CD14-positive monocyte (primary cell): Measurements from ENCODE around the gene STK32B. TPM values are rescaled to one million over a fixed set of nuclear protein-coding genes. Genes with fewer than 3 reads are reported as not detected.

ENCODE experiments used
- DNase-seq, 3 donors: peaks; one replicate each; pipeline ENCODE4 v3.0.0-alpha.2; 2011 to 2022
- H2AFZ ChIP-seq: 2 replicates; pipeline ENCODE4 v1.6.0; 2012; ENCODE audit warnings: mild to moderate bottlenecking, low read depth, low read length, inconsistent platforms; ENCODE audit not compliant: insufficient read depth, poor library complexity, severe bottlenecking
- H3K27ac ChIP-seq, 2 donors: 1 replicate in 1 of 2; 2 replicates in 1 of 2; pipeline ENCODE4 v1.5.1; 2012 to 2013; ENCODE audit warnings: low read length in 2 of 2, control low read depth in 1 of 2, inconsistent platforms in 1 of 2, low read depth in 1 of 2, mild to moderate bottlenecking in 1 of 2
- H3K27me3 ChIP-seq, 2 donors: one replicate each; pipeline versions ENCODE4 v1.6.0 to v1.6.1; 2011 to 2013; ENCODE audit warnings: low read length in 2 of 2; ENCODE audit not compliant: control insufficient read depth in 2 of 2, insufficient read depth in 2 of 2
- H3K36me3 ChIP-seq, 2 donors: replicated peaks in 1 of 2; 1 replicate in 1 of 2; 2 replicates in 1 of 2; pipeline versions ENCODE4 v1.5.1 to v1.6.1; 2012 to 2013; ENCODE audit warnings: low read length in 2 of 2, control low read depth in 1 of 2, inconsistent platforms in 1 of 2, mild to moderate bottlenecking in 1 of 2; ENCODE audit not compliant: insufficient read depth in 2 of 2, control insufficient read depth in 1 of 2
- H3K4me1 ChIP-seq, 2 donors: 1 replicate in 1 of 2; 2 replicates in 1 of 2; pipeline versions ENCODE4 v1.5.1 to v1.6.1; 2012 to 2013; ENCODE audit warnings: low read length in 2 of 2, control low read depth in 1 of 2, inconsistent platforms in 1 of 2, mild to moderate bottlenecking in 1 of 2, moderate library complexity in 1 of 2; ENCODE audit not compliant: insufficient read depth in 2 of 2, control insufficient read depth in 1 of 2
- H3K4me2 ChIP-seq: replicated peaks from 2 replicates; pipeline ENCODE3; 2012; ENCODE audit warnings: low read length, moderate library complexity, mild to moderate bottlenecking; ENCODE audit not compliant: poor library complexity, severe bottlenecking; ENCODE audit errors: extremely low read depth
- H3K4me3 ChIP-seq, 3 experiments: fragments of 200-600 bp in 1 of 3; sonication (generic) in 1 of 3; replicated peaks in 1 of 3; 1 replicate in 2 of 3; 2 replicates in 1 of 3; pipeline ENCODE4 v1.5.1; 2011 to 2013; ENCODE audit warnings: low read length in 3 of 3, mild to moderate bottlenecking in 3 of 3, control low read depth in 2 of 3, low read depth in 2 of 3, inconsistent platforms in 1 of 3, moderate library complexity in 1 of 3
- H3K79me2 ChIP-seq: 2 replicates; pipeline ENCODE4 v1.6.0; 2012; ENCODE audit warnings: mild to moderate bottlenecking, control low read depth, inconsistent platforms, low read length, moderate library complexity; ENCODE audit not compliant: insufficient read depth
- H3K9ac ChIP-seq: 2 replicates; pipeline ENCODE4 v1.6.0; 2017; ENCODE audit warnings: low read length, mild to moderate bottlenecking; ENCODE audit not compliant: insufficient read depth, poor library complexity, severe bottlenecking
- H3K9me3 ChIP-seq, 2 donors: replicated peaks in 1 of 2; 1 replicate in 1 of 2; 2 replicates in 1 of 2; pipeline versions ENCODE4 v1.5.1 to v1.6.1; 2012 to 2013; ENCODE audit warnings: low read length in 2 of 2, control low read depth in 1 of 2; ENCODE audit not compliant: control insufficient read depth in 1 of 2, insufficient read depth in 1 of 2
- H4K20me1 ChIP-seq: 2 replicates; pipeline ENCODE4 v1.6.0; 2012; ENCODE audit warnings: mild to moderate bottlenecking, low read length, control low read depth, moderate library complexity; ENCODE audit not compliant: insufficient read depth
- H3K27ac Mint-ChIP-seq, 7 donors: one replicate each; pipeline ENCODE4 v1.8.0; 2020; ENCODE audit warnings: mild to moderate bottlenecking in 7 of 7, mixed read lengths in 7 of 7, moderate library complexity in 6 of 7, inconsistent platforms in 2 of 7
- H3K27me3 Mint-ChIP-seq, 3 donors: one replicate each; pipeline ENCODE4 v1.8.0; 2021 to 2022; ENCODE audit warnings: low read depth in 3 of 3, mild to moderate bottlenecking in 3 of 3, mixed read lengths in 3 of 3, moderate library complexity in 3 of 3, inconsistent platforms in 1 of 3
- H3K36me3 Mint-ChIP-seq, 2 donors: one replicate each; pipeline ENCODE4 v1.8.0; 2020; ENCODE audit warnings: mixed read lengths in 2 of 2, inconsistent platforms in 1 of 2, mild to moderate bottlenecking in 1 of 2
- H3K4me1 Mint-ChIP-seq: one replicate; pipeline ENCODE4 v1.8.0; 2020; ENCODE audit warnings: mild to moderate bottlenecking, mixed read lengths
- H3K4me3 Mint-ChIP-seq, 2 donors: one replicate each; pipeline ENCODE4 v1.8.0; 2020; ENCODE audit warnings: mild to moderate bottlenecking in 2 of 2, mixed read lengths in 2 of 2, moderate library complexity in 1 of 2
- H3K9me3 Mint-ChIP-seq, 7 donors: one replicate each; pipeline ENCODE4 v1.8.0; 2020 to 2022; ENCODE audit warnings: mixed read lengths in 7 of 7, mild to moderate bottlenecking in 6 of 7, moderate library complexity in 6 of 7, inconsistent platforms in 2 of 7
- WGBS: methylation state at CpG from one replicate; pipeline ENCODE4 v1.1.5; 2013; ENCODE audit warnings: missing lambda C conversion rate; ENCODE audit not compliant: insufficient coverage; 5-methylcytosine and 5-hydroxymethylcytosine counted together
- intact Hi-C, 2 donors: fragments of 100-400 bp; cut with micrococcal nuclease; formaldehyde crosslinking; loops; one replicate each; pipeline versions ENCODE4 v1.15.0 to v1.15.1; 2023
- polyA plus RNA-seq, 3 donors: library from polyadenylated mRNA; depleted of rRNA in 1 of 3; unstranded in 2 of 3; stranded (reverse) in 1 of 3; fragments of 300-500 nt in 2 of 3; fragments of >200 nt in 1 of 3; fragmentation: Illumina TruSeq in 2 of 3; gene quantifications; 1 replicate in 2 of 3; 2 replicates in 1 of 3; pipeline ENCODE4 v1.2.3, GENCODE V29; 2012 to 2021
- TF ChIP-seq, protein P1 (sequence below): fragments of 200-600 bp; IDR thresholded peaks from one replicate; pipeline ENCODE4 v1.8.0; 2022; ENCODE audit warnings: antibody characterized with exemption, mild to moderate bottlenecking

Gene STK32B
- polyA plus RNA-seq, 3 donors: 0.61 to 1.7 (median 0.75) TPM

DNA sequence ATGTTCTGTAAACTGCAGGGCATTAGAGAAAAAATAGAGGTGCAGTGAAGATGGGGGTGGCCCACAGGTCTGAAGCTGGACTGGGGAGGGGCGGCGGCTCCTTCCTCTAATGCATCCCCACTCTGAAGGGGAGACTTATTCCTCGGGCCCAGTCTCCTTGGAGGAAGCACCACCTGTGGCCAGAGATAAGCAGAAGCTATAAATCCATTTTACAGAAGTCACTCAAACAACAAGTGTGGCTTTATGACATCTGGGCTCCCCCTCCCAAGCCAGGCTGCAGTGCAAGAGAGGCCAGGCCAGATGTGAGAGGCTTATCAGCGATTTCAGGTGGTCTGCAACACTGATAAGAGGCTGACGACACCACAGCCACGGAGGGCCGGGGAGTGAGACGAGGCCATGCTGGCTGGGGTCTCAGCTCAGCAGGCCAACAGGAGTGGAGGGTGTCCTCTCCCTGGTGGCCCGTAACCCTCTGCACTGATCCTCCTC is 47.9 kb upstream of the STK32B start:
- H3K9me3 Mint-ChIP-seq: no peaks in the 10 kb centered on the region
- no peak overlapping the region for H3K27ac Mint-ChIP-seq
- DNase-seq: no peak
- no peaks in the 10 kb centered on the region for H3K4me1 ChIP-seq
- H3K27ac ChIP-seq: no peak overlapping the region
- no peaks in the 10 kb centered on the region for H3K36me3 ChIP-seq
- WGBS: 29% methylated on average over 7 of the region's 9 CpGs
- H2AFZ ChIP-seq: no peak overlapping the region
- H3K9ac ChIP-seq: no peak overlapping the region
- no peaks in the 10 kb centered on the region for H3K9me3 ChIP-seq
- peaks cover 2% of the 10 kb centered on the region for H3K4me1 Mint-ChIP-seq
- no peaks in the 10 kb centered on the region for H3K27me3 ChIP-seq
- no peaks in the 10 kb centered on the region for H3K79me2 ChIP-seq
- peaks cover 7 to 12% (median 11%) of the 10 kb centered on the region in 3 donors for H3K27me3 Mint-ChIP-seq
- H4K20me1 ChIP-seq: no peaks in the 10 kb centered on the region
- H3K4me3 Mint-ChIP-seq: no peak overlapping the region
- H3K36me3 Mint-ChIP-seq: no peaks in the 10 kb centered on the region
- intact Hi-C loops: no loop called here
- no peak overlapping the region for H3K4me3 ChIP-seq
- TF ChIP-seq, protein P1, sequence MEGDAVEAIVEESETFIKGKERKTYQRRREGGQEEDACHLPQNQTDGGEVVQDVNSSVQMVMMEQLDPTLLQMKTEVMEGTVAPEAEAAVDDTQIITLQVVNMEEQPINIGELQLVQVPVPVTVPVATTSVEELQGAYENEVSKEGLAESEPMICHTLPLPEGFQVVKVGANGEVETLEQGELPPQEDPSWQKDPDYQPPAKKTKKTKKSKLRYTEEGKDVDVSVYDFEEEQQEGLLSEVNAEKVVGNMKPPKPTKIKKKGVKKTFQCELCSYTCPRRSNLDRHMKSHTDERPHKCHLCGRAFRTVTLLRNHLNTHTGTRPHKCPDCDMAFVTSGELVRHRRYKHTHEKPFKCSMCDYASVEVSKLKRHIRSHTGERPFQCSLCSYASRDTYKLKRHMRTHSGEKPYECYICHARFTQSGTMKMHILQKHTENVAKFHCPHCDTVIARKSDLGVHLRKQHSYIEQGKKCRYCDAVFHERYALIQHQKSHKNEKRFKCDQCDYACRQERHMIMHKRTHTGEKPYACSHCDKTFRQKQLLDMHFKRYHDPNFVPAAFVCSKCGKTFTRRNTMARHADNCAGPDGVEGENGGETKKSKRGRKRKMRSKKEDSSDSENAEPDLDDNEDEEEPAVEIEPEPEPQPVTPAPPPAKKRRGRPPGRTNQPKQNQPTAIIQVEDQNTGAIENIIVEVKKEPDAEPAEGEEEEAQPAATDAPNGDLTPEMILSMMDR: no peak
- H3K4me2 ChIP-seq: no peak overlapping the region

- Histone ChIP-seq H3K9ac (no peak overlapping the region), H3K4me2 (no peak overlapping the region), H3K27ac (no peak overlapping the region), H3K79me2 (no peaks in the 10 kb centered on the region), H4K20me1 (no peaks in the 10 kb centered on the region), H3K36me3 (no peaks in the 10 kb centered on the region), H3K9me3 (no peaks in the 10 kb centered on the region), H3K4me3 (no peak overlapping the region), H3K27me3 (no peaks in the 10 kb centered on the region), H2AFZ (no peak overlapping the region), H3K4me1 (no peaks in the 10 kb centered on the region)
- intact Hi-C loops: no loop called here
- peaks cover 7 to 12% (median 11%) of the 10 kb centered on the region in 3 donors for H3K27me3 Mint-ChIP-seq
- DNase-seq: no peak
- H3K9me3 Mint-ChIP-seq: no peaks in the 10 kb centered on the region
- TF ChIP-seq, protein P1: no peak
- 89% methylated on average over 2 of the region's 3 CpGs for WGBS
- H3K36me3 Mint-ChIP-seq: no peaks in the 10 kb centered on the region
- no peak overlapping the region for H3K4me3 Mint-ChIP-seq
- H3K4me1 Mint-ChIP-seq: peaks cover 2% of the 10 kb centered on the region
- no peak overlapping the region for H3K27ac Mint-ChIP-seq
These were observed 47.4 kb upstream of the STK32B start for GRCh38 chr4:5003918-5004317.
